GM20431 (cell line): ENCODE measurements around the gene KCNMB4.
"Not testable (repeated sequence)": the region's sequence is repeated elsewhere in the genome, so short reads cannot be mapped to it uniquely, and the experiment has no call there.

Experiments
- in situ Hi-C: fragments of 300-500 bp; cut with MseI, MboI; formaldehyde crosslinking; loops from one replicate; pipeline ENCODE4 v1.15.0; 2020; ENCODE audit warnings: low sequenced_read_pairs; ENCODE audit not compliant: unreplicated experiment

The KCNMB4 gene

GRCh38 chr12:70367258-70368141 is 1.4 kb downstream of the KCNMB4 start:
- in situ Hi-C loops: no loop called here

GRCh38 chr12:70372881-70373280 is 6.8 kb downstream of the KCNMB4 start:
- in situ Hi-C loops: no loop called here

GRCh38 chr12:70379846-70380245 is 13.8 kb downstream of the KCNMB4 start:
- in situ Hi-C loops: no loop called here

GRCh38 chr12:70383484-70383883 is 17.4 kb downstream of the KCNMB4 start:
- in situ Hi-C loops: no loop called here

GRCh38 chr12:70383886-70384285 is 17.8 kb downstream of the KCNMB4 start:
- in situ Hi-C loops: no loop called here

GRCh38 chr12:70386771-70387170 is 20.7 kb downstream of the KCNMB4 start:
- in situ Hi-C loops: no loop called here

GRCh38 chr12:70389678-70390077 is 23.6 kb downstream of the KCNMB4 start:
- in situ Hi-C loops: no loop called here

- in situ Hi-C loops: not testable (repeated sequence)
These were observed 26.5 kb downstream of the KCNMB4 start for GRCh38 chr12:70392631-70393030.

GRCh38 chr12:70393787-70394499 is 27.9 kb downstream of the KCNMB4 start:
- in situ Hi-C loops: no loop called here

GRCh38 chr12:70398002-70398401 is 31.9 kb downstream of the KCNMB4 start:
- in situ Hi-C loops: no loop called here

GRCh38 chr12:70398862-70399261 is 32.8 kb downstream of the KCNMB4 start:
- in situ Hi-C loops: no loop called here

- in situ Hi-C loops: no loop called here
These were observed 33.2 kb downstream of the KCNMB4 start for GRCh38 chr12:70399311-70399710.

GRCh38 chr12:70400124-70400523 is 34.0 kb downstream of the KCNMB4 start:
- in situ Hi-C loops: no loop called here

GRCh38 chr12:70402597-70402996 is 36.5 kb downstream of the KCNMB4 start:
- in situ Hi-C loops: no loop called here

GRCh38 chr12:70403826-70404225 is 37.7 kb downstream of the KCNMB4 start:
- in situ Hi-C loops: no loop called here

- in situ Hi-C loops: no loop called here
These were observed 42.1 kb downstream of the KCNMB4 start for GRCh38 chr12:70408004-70408790.

GRCh38 chr12:70415987-70416386 is 49.9 kb downstream of the KCNMB4 start:
- in situ Hi-C loops: no loop called here

GRCh38 chr12:70417121-70417520 is 51.0 kb downstream of the KCNMB4 start:
- in situ Hi-C loops: no loop called here

GRCh38 chr12:70418101-70418500 is 52.0 kb downstream of the KCNMB4 start:
- in situ Hi-C loops: no loop called here

GRCh38 chr12:70422631-70423030 is 56.5 kb downstream of the KCNMB4 start:
- in situ Hi-C loops: no loop called here

GRCh38 chr12:70426620-70427019 is 60.5 kb downstream of the KCNMB4 start:
- in situ Hi-C loops: no loop called here
